T-helper 17 cell (primary cell): ENCODE data around the gene OSBPL1A. TPM values are rescaled to one million over a fixed set of nuclear protein-coding genes. Genes with fewer than 3 reads are reported as not detected.

Experiments
- ATAC-seq: fragments of 150-1000 bp; cut with Tn5 transposase; 2 replicates; pipeline ENCODE4 v1.10.0; 2021; ENCODE audit warnings: mild to moderate bottlenecking, moderate library complexity
- DNase-seq, 3 donors: peaks; one replicate each; pipeline versions ENCODE4 v3.0.0 to v3.0.0-alpha.2; 2020 to 2021
- H3K9me3 ChIP-seq: one replicate; pipeline ENCODE4 v1.7.0; 2013; ENCODE audit warnings: low read length, mild to moderate bottlenecking; ENCODE audit not compliant: control insufficient read depth, poor library complexity, severe bottlenecking
- H3K27ac Mint-ChIP-seq: one replicate; pipeline ENCODE4 v1.8.0; 2022; ENCODE audit warnings: mild to moderate bottlenecking, moderate library complexity, mixed read lengths
- H3K27me3 Mint-ChIP-seq: one replicate; pipeline ENCODE4 v1.8.0; 2022; ENCODE audit warnings: mixed read lengths
- H3K36me3 Mint-ChIP-seq: one replicate; pipeline ENCODE4 v1.8.0; 2022; ENCODE audit warnings: low read depth, mixed read lengths
- H3K4me1 Mint-ChIP-seq: one replicate; pipeline ENCODE4 v1.8.0; 2022; ENCODE audit warnings: mild to moderate bottlenecking, mixed read lengths
- H3K4me3 Mint-ChIP-seq: one replicate; pipeline ENCODE4 v1.8.0; 2022; ENCODE audit warnings: mild to moderate bottlenecking, moderate library complexity, mixed read lengths
- total RNA-seq, 4 donors: library from RNA in 2 of 4; stranded (reverse) in 2 of 4; gene quantifications; one replicate each; pipeline ENCODE4 v1.2.3 and lab custom pipeline; 2022 to 2026

OSBPL1A gene
- total RNA-seq, 2 donors from 2014 or later, result 6.8 to 7.1 TPM

- Mint-ChIP-seq H3K27ac (no peak overlapping the region), H3K4me1 (no peaks in the 10 kb centered on the region), H3K4me3 (no peak overlapping the region), H3K36me3 (peaks cover 4% of the 10 kb centered on the region), H3K27me3 (peaks cover 19% of the 10 kb centered on the region)
- ATAC-seq (no peak), DNase-seq (no peak)
- no peaks in the 10 kb centered on the region for H3K9me3 ChIP-seq
Measured at GRCh38 chr18:24417480-24417879, 19.9 kb upstream of the OSBPL1A start.

GRCh38 chr18:24414349-24415003, 16.9 kb upstream of the OSBPL1A start:
- H3K4me3 Mint-ChIP-seq, result no peak overlapping the region

DNA sequence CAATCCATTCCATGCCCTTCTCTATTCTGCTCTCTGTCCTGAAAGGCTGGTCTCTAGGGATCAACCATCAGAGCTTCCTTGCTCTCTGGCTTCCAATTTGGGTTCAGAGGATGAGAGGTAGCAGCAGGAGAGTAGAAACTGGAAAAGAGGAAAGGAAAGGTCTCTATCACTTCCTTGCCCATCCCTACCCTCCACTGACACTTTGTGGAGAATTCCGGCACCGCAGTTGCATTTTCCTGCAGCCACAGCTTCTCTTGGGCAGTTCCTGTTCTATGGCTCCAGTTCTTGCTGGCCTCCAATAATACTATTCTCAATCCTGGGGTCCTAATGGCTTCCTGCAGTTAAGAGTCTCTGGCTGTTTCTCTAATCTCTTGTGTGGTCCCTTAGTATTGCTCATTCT, 15.5 kb upstream of the OSBPL1A start:
- H3K4me1 Mint-ChIP-seq, result no peaks in the 10 kb centered on the region
- no peak overlapping the region for H3K27ac Mint-ChIP-seq
- no peak for DNase-seq

More at GRCh38 chr18:24414349-24415003, 16.9 kb upstream of the OSBPL1A start:
- DNase-seq (no peak), ATAC-seq (no peak)
- H3K4me1 Mint-ChIP-seq, result no peaks in the 10 kb centered on the region
- H3K9me3 ChIP-seq, result no peaks in the 10 kb centered on the region
- H3K27ac Mint-ChIP-seq, result no peak overlapping the region
- peaks cover 16% of the 10 kb centered on the region for H3K27me3 Mint-ChIP-seq
- H3K36me3 Mint-ChIP-seq, result peaks cover 4% of the 10 kb centered on the region

DNA sequence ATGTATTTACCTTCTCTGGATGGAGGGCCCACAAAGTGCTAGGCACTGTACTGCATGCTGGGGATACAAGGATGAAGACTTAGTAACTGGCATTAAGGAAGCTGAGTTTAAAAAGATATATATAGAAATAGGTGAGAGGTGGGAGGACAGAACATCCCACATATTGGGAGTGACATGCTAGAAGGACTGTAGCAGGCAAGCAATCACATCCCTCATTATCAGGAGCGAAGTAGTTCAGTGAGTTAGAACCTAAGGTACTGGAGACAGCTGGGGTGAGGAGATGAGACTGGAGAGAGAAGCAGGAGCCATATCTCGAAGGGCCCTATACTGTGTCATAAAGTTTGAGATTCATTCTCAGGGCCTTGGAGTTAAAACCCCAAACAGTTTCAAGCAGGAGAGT, 10.9 kb upstream of the OSBPL1A start:
- H3K36me3 Mint-ChIP-seq, result peaks cover 5% of the 10 kb centered on the region
- no peaks in the 10 kb centered on the region for H3K4me1 Mint-ChIP-seq
- ATAC-seq (no peak), DNase-seq (no peak)
- H3K27ac Mint-ChIP-seq, result no peak overlapping the region
- H3K4me3 Mint-ChIP-seq, result no peak overlapping the region
- H3K9me3 ChIP-seq, result no peaks in the 10 kb centered on the region
- H3K27me3 Mint-ChIP-seq, result peaks cover 25% of the 10 kb centered on the region

More for the DNA sequence above, 15.5 kb upstream of the OSBPL1A start:
- no peaks in the 10 kb centered on the region for H3K36me3 Mint-ChIP-seq
- no peak for ATAC-seq
- H3K9me3 ChIP-seq, result no peaks in the 10 kb centered on the region
- peaks cover 11% of the 10 kb centered on the region for H3K27me3 Mint-ChIP-seq
- no peak overlapping the region for H3K4me3 Mint-ChIP-seq

GRCh38 chr18:24404591-24404990, 7.0 kb upstream of the OSBPL1A start:
- peaks cover 5% of the 10 kb centered on the region for H3K36me3 Mint-ChIP-seq
- peaks cover 29% of the 10 kb centered on the region for H3K27me3 Mint-ChIP-seq
- ATAC-seq (no peak), DNase-seq (no peak)
- H3K4me3 Mint-ChIP-seq, result no peak overlapping the region
- H3K9me3 ChIP-seq, result no peaks in the 10 kb centered on the region
- no peaks in the 10 kb centered on the region for H3K4me1 Mint-ChIP-seq
- H3K27ac Mint-ChIP-seq, result no peak overlapping the region

DNA sequence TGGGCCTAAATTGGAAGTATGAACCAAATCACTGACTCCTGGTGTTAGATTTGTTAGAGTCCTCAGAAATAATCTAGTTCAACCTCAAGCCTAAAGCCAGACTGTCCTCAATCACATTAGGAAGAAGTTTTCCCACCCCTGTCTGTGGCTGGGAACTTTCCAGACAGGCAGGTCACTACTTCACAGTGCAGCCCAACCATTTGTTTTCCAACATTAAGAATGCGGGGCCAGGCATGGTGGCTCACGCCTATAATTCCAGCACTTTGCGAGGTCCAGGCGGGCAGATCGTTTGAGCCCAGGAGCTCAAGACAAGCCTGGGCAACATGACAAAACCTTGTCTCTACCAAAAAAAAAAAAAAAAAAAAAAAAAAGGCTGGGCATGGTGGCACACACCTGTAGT, 5.5 kb upstream of the OSBPL1A start:
- ATAC-seq (no peak), DNase-seq (no peak)
- Mint-ChIP-seq H3K27ac (no peak overlapping the region), H3K4me1 (peaks cover 3% of the 10 kb centered on the region), H3K27me3 (peaks cover 24% of the 10 kb centered on the region), H3K4me3 (no peak overlapping the region), H3K36me3 (peaks cover 5% of the 10 kb centered on the region)
- no peaks in the 10 kb centered on the region for H3K9me3 ChIP-seq

GRCh38 chr18:24402209-24402785, 4.7 kb upstream of the OSBPL1A start:
- Mint-ChIP-seq H3K27ac (no peak overlapping the region), H3K36me3 (peaks cover 3% of the 10 kb centered on the region), H3K27me3 (peaks cover 17% of the 10 kb centered on the region), H3K4me3 (no peak overlapping the region), H3K4me1 (peaks cover 6% of the 10 kb centered on the region)
- DNase-seq (no peak), ATAC-seq (no peak)
- no peaks in the 10 kb centered on the region for H3K9me3 ChIP-seq

GRCh38 chr18:24400587-24400986, 3.0 kb upstream of the OSBPL1A start:
- Mint-ChIP-seq H3K4me3 (no peak overlapping the region), H3K27me3 (peaks cover 10% of the 10 kb centered on the region), H3K27ac (no peak overlapping the region), H3K4me1 (peaks cover 10% of the 10 kb centered on the region), H3K36me3 (no peaks in the 10 kb centered on the region)
- no peak for ATAC-seq
- DNase-seq, result no peak
- H3K9me3 ChIP-seq, result no peaks in the 10 kb centered on the region

- peaks cover 10% of the 10 kb centered on the region for H3K27me3 Mint-ChIP-seq
- peak overlapping the region; percentile 89 for H3K4me3 Mint-ChIP-seq
- peaks cover 10% of the 10 kb centered on the region for H3K4me1 Mint-ChIP-seq
- no peak for ATAC-seq
- no peaks in the 10 kb centered on the region for H3K36me3 Mint-ChIP-seq
- DNase-seq, result no peak
- H3K9me3 ChIP-seq, result no peaks in the 10 kb centered on the region
- peak overlapping the region; percentile 81 for H3K27ac Mint-ChIP-seq
Measured at GRCh38 chr18:24398540-24398939, 916 bp upstream of the OSBPL1A start.

DNA sequence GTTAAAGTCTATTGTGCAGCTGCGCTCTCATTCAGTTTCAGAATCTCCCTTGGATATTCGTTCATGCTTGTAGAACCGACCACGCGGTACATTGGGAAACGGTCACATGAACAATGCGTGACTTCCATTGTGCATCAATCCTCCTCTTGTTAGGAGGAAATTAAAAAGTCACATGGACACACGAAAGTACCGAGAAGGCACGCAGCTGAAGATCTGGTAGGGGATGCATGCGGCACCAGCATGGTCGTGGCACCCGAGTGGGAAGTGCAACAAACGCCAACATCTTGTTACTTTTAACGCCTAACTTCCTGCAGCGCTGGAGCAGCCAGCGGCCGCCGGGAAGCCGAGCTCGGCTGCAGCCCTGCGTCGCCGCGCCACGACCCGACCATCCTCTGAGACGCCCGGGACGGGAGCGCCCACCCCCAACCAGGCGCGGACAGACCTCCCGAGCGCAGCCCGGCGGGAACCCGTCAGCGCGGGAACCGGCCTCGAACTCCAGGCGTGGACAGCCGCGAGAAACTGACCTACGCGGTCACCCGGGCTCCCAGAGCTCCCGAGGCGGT, 412 bp downstream of the OSBPL1A start:
- Mint-ChIP-seq H3K4me1 (peaks cover 10% of the 10 kb centered on the region), H3K27me3 (peaks cover 2% of the 10 kb centered on the region), H3K4me3 (peak overlapping the region; percentile 89), H3K36me3 (no peaks in the 10 kb centered on the region), H3K27ac (no peak overlapping the region)
- peak; percentile 41 for ATAC-seq
- DNase-seq, result no peak
- H3K9me3 ChIP-seq, result no peaks in the 10 kb centered on the region

DNA sequence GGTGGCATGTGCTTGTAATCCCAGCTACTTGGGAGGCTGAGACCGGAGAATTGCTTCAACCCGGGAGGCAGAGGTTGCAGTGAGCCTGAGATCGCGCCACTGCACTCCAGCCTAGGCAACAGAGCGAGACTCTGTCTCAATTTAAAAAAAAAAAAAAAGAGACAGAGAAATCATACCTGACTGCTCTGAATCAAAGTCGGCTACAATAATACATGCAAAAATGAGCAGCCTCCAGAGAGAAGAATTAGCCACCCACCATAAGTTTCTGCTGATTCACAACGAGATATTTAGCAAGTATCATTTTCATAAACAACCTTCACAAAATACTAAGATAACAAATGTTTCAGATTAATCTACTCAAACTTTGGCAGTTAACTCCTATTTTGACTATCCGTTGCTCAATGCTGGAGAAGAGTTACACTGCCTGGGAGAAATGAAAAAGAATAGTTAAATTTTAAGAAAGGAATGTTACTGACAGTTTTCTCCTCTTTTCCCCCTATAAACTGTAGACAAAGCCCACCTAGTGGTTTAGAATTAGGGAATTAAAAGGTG, 1.5 kb downstream of the OSBPL1A start:
- peaks cover 10% of the 10 kb centered on the region for H3K4me1 Mint-ChIP-seq
- no peaks in the 10 kb centered on the region for H3K9me3 ChIP-seq
- no peaks in the 10 kb centered on the region for H3K27me3 Mint-ChIP-seq
- DNase-seq, result no peak
- no peaks in the 10 kb centered on the region for H3K36me3 Mint-ChIP-seq
- no peak overlapping the region for H3K27ac Mint-ChIP-seq
- no peak overlapping the region for H3K4me3 Mint-ChIP-seq
- ATAC-seq, result no peak

DNA sequence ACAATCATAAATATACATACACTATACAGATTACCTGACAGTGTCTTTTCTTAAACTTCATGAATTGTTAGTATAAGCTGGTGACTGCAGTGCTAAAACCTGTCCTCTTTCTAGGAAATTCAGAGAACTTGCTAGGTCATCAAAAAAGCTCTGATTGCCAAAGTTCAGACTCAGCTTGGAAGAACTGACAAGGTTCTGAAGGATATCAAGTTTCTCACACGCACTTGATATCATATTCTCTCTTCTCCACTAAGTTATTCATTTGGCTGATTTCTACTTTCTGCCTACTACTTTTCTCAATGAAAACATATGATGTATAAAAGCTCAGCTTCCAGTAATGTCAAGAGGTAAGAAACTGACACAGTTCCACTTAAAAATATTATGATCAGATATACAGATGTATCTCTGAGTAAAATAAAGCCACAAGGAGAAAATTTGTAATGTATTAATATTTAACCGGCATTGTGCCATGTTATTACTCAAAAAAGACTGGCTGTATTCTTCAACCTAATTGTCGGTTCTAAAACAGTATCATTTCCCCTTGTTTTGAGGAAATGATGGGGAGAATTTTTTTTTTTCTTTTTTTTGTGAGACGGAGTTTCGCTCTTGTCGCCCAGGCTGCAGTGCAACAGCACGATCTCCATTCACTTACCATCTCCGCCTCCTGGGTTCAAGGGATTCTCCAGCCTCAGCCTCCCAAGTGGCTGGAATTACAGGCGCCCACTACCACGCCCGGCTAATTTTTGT, 2.4 kb downstream of the OSBPL1A start:
- Mint-ChIP-seq H3K4me3 (peak overlapping the region; percentile 21), H3K4me1 (peaks cover 10% of the 10 kb centered on the region), H3K27ac (peak overlapping the region; percentile 24), H3K27me3 (no peaks in the 10 kb centered on the region), H3K36me3 (no peaks in the 10 kb centered on the region)
- H3K9me3 ChIP-seq, result no peaks in the 10 kb centered on the region
- DNase-seq, result no peak
- ATAC-seq, result no peak

DNA sequence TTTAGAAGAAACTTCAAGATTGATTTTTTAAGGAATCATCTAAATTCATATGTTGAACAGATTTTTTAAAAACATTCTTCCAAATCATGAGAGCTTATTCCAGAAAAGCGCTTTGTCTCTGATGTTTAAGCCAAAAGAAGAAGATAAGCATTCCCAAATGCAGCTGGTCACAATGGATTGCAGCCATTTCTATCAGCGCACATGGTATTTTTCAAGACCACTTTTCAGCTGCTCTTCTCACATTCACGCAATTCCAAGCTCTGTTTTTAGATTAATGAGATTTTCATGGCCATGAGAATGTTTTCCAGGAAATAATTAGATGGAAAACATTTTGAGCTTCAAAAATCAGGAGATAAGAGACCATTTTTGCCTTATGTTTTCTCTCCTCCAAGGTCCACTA, 8.7 kb downstream of the OSBPL1A start:
- ATAC-seq, result no peak
- no peak for DNase-seq
- H3K36me3 Mint-ChIP-seq, result no peaks in the 10 kb centered on the region
- no peaks in the 10 kb centered on the region for H3K9me3 ChIP-seq
- peaks cover 8% of the 10 kb centered on the region for H3K4me1 Mint-ChIP-seq
- no peak overlapping the region for H3K27ac Mint-ChIP-seq
- no peaks in the 10 kb centered on the region for H3K27me3 Mint-ChIP-seq
- H3K4me3 Mint-ChIP-seq, result no peak overlapping the region
